Measurements from ENCODE around the gene ATP4A.

Gene ATP4A

DNA sequence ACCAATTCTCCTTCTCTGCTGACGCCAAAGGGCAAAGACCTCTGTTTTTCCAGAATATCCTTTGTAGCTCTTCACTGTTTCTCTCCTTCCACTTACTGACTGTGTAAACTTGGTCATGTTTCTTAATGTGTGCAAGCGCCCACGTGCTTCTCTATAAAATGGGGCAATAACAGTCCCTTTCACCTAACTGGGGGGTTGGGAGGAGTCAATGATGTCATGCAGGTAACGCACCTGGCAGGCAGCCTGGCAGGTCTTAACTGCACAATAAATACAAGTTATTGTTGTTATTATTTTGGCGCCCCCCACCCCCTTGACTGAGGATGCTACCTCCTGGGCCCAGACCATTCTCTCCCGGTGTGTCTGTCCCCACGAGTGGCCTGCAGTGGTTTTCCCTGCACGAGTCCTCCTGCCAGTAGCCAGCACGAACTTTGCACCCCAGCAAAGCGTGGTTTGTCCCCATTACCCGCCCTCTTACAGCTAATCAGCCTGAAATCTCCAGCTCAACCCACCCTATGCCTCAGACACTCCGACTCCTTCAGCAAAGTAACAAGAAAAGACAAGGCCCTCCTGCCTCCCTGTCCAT, 40.6 kb downstream of the ATP4A start:
- no peak for DNase-seq

DNA sequence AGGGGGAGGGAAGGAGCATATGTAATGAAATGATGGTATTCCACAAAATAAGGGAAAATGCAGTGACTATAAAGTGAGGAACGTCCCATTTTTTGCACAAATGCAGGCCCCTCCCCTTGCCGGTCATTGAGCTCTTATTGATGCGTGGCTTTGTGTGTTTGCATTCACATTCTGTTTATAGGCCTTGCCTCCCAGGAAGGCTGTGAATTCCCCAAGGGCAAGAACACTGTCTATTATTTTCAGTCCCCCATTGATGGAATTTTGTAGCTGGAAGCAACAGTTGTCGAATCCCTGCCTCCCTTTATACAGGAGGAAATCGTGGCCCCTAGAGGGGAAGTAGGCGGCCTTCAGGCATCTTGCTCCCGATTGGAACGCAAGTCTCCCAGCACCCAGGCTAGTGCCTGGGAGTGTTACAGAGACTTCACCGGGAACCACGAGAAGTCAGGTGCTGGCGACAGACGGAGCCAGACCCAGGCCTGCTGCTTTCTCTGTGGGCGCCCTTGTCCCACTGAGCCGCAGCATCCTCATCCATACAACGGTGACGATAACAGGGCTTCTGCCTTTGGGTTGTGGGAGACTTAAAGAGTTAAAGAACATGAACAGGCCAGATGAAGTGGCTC, 42.2 kb downstream of the ATP4A start:
- no peak for DNase-seq

DNA sequence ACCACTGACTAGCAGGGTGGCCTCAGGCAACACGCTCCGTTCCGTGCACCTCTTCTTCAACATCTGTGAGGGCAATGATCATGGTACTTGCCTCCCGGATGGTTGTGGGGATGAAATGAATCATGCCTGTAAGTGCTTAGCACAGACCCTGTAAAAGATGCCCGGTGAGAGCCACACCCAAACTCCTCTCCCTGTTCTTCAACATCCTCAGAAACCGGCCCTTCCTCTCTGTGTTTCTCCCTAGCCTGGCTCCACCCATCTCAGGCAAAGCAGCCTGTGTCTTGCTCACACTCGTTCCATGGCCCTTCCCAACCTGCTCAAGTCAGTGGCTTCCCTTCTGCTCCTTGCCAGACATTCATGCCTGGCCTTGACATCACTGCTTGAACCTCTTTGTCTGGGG, 44.2 kb downstream of the ATP4A start:
- no peak for DNase-seq

DNA sequence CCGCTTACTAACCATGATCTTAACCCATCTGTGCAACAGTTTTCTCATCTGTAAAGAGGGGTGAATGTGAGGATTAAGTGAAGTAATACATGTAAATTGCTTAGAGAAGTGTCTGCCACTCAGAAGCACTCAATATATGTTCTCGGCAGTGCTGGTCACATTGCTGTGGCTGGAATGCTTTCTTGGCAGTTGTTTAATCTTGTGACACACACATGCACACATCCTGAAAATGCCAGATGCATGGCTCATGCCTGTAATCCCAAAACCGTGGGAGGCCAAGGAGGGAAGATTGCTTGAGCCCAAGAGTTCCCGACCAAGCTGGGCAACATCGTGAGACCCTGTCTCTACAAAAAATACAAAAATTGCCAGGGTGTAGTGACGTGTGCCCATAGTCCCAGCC, 45.1 kb downstream of the ATP4A start:
- DNase-seq = no peak

DNA sequence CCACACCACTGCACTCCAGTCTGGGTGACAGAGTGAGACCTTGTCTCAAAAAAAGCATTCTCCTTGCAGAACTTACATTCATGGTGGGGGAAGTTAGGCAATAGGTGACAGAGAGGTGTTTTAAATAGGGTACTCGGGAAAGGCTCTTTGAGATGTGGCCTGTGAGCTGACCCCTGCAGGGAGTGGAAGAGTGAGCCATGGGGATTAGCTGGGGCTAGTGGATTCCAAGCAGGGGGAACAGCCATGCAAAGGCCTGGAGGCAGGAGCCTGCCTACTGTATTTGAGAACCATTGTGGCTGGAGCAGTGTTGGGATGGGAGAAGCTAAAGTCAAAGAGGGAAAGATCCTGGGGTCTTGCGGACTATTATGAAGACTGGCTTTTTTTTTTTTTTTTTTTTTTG, 46.1 kb downstream of the ATP4A start:
- DNase-seq = no peak

DNA sequence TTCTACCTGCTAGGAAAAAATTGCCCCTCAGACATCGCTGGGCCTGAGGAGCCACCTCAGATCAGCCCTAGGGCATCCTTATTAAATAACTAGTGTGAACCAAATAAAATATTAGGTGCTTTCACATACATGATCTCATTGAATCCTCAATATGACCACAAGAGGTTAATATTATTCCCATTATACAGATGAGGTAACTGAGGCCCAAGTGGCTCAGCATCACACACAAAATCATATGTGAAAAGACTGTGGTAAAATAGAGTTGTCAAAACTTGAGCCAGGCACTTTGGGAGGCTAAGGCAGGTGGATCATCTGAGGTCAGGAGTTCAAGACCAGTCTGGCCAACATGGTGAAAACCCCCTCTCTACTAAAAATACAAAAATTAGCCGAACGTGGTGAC, 47.1 kb downstream of the ATP4A start:
- no peak for DNase-seq

DNA sequence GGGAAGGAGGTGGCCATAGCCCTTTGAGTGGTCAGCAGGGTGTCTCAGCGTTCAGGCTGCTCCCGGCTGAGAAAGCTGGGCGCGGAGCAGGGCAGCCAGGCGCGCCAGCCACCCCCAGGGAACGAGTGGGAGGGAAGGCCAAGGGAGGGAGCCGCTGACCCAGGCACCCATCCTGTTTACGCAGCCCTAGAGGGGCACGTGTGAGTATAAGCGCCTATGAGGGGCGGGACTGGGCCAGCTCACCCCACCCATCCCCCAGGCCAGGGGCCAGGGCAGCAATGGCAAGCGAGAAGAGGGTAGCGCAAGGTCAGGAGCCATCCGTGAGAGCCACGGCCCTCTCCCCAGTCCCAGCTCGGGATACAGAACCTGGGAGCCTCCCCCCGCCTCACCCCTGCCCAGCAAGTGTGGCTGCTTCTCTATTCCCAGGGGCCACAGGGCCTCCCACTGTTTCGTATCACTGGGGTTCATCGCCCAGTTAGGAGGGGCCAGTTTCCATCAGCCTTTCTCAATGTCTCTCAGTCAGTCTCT, 49.1 kb downstream of the ATP4A start:
- no peak for DNase-seq

DNA sequence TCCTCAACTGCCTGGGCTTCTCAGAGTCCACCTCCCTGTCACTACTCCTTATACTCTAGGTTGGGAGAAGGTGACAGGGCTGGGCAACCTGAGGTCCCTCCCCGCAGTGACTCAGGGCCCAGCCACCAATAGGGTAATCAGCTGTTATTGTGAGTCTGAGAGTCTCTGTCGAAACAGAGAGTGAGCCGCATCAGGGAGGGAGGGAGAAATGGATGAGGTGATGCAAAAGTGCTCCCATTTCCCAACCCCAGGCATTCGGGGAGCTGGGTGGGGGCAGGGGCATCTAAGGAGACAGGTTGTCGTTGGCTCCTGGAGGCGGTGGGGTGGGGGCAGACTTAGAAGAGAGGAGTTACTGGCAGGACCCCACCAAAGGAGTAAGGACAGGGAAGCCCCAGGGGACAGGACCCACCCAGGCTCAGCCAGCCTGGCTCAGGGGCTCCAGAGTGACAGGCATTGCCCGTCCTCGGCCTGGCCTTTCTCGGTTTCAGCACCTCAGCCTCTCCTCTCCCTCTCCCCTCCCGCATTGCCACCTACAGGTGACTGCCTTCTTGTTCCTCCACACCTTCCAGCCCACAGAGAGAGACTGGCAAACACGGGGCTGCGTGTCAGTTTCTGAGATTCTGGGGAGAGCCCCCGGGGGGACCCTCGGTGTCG, 49.7 kb downstream of the ATP4A start, which contains the start of gene DMKN:
DMKN (minus strand) TSS at position 22 of the 654 bp plus-strand sequence. CDS start 174 bp downstream, outside the sequence.
- no peak for DNase-seq

DNA sequence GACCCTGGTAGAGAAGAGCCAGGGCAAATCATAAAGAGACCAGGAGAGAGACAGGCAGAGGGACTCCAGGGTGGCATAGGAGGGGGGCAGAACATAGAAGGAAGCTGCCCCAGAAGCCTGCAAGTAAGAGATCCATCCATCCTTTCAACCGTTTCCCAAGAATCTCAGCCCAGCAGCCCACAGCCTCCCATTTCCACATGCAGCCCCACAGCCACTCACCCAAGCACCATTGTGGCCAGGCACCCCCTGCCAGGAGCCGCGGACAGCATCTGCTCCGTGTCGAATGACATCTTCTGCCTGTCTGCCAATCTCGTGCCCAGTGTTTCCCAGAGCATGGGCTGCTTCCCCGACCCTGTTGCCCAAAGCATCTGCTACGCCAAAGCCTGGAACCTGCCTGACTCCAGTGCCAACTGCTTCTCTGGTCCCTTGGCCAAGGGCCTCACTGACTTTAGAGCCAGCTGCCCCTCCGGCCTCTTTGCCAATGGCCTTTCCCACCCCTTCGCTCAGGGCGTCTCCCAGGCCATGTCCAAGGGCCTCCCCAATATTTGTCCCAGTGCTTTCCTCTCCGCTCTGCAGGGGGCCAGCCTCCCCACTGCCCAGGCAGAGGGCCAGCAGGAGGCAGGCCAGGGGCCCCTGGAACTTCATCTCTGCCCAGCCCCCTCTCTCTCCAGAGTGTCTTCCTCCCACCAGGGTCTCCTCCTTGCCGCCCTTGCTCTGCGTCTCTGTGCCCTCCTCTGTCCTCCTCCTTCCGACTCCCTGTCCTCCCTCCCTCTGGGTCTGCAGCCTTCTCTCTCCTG, 50.4 kb downstream of the ATP4A start:
- no peak for DNase-seq

DNA sequence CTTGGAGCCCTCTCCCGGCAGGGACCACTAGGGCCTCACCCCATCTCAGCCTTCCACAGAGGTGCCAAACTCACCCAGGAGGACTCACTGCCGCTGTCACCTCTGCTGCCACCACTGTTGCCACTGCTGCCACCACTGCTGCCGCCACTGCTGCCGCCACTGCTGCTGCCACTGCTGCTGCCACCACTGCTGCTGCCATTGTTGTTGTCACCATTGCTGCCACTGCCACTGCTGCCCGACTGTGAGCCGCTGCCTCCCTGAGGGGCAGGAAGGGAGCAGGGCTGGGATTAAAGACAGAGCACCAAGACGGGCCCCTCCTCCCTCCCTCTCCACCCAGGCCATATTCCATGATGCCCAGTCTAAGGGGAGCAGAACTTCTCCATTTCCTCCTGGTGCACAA, 52.1 kb downstream of the ATP4A start:
- DNase-seq = no peak

DNA sequence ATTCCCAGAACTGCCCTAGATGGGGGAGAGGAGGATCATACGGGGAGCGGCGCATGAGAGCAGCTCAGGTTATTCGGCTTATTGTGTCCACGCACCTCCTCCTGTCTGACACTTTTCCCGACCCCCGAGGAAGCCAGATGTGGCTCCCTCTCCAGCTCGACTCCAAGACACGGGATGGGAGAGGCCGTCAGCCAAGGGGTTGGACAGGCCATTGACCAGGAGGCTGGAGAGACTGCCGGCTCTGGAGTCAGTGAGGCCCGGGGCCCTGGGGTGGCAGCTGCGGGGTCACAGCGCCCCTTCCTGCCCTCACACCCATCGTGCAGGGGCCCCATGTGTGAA, 52.9 kb downstream of the ATP4A start:
- DNase-seq = no peak

DNA sequence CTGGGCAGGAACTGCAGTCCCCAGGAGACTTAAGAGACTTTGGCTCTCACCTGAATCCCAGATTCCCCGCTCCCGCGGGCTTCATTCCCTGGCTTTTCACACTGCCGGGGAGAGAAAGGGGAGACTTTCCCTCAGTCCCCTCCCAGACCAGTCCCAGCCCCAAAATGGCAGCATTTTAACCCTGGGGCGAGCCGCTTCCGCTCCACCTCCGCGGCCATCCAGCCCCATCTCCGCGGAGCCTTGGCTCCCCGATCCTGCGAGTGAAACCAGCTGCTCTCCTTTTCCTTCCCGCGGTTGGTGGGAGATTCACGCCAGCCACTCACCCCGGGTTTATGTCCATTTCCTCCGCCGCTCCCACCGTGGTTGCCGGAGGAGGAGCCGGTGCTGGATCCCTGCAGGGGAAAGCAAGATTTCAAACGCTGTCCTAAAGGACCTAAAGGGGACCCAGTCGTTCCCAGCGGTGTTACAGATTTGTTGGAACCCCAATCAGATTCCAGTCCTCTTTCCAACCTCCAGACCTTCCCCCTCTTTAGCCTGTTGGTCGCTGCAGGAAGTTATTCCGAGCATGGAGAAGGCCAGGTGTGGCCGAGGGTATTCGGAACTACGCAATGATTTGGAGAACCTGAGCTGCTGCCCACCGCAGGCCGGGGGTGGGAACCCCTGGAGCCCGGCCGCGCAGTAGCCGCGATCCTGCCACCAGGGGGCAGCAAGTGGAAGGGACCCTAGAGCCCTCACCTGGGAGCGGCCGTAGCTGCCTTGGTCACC, 53.4 kb downstream of the ATP4A start:
- peak; percentile 91 for DNase-seq

DNA sequence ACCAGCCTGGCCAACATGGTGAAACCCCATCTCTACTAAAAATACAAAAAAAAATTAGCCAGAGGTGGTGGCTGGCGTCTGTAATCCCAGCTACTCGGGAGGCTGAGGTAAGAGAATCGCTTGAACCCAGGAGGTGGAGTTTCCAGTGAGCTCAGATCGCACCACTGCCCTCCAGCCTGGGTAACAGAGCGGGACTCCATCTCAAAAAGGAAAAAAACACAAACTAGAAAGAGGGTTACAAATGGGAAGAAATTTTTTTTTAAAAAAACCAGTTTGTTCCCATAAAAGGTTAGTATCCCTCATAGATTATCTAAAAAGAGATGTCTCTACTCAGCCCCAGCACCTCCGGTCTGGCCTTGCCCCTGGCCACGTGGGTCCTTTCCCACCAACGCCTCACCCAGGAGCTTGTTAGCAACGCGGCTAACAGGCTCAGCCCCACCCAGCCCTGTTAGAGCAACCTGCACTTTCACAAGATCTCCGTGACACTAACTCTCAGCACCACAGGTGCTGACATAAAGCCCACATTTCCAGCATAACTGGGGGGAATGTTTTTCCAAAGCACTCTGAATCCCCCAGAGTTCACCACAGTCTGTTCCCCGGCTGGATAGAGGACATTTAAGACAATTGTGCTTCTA, 54.3 kb downstream of the ATP4A start:
- peak; percentile 66 for DNase-seq

DNA sequence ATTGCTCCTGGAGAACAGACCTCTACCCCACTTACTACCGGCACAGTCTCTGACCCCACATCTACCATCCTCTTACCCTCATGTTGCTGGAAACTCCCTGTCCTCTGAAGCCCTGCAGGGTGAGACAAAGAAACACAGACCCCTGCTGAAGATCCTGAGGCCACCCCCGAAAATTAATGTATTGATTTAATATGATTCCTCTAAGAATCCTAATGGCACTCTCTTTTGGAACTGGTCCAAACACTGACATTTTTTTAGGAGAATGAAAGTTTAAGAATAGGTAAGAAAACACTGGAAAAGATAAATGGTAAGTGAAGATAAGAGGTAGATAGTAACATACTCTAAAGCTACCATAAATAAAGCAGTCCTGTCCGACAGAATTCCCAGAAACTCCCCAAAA, 55.3 kb downstream of the ATP4A start:
- no peak for DNase-seq

DNA sequence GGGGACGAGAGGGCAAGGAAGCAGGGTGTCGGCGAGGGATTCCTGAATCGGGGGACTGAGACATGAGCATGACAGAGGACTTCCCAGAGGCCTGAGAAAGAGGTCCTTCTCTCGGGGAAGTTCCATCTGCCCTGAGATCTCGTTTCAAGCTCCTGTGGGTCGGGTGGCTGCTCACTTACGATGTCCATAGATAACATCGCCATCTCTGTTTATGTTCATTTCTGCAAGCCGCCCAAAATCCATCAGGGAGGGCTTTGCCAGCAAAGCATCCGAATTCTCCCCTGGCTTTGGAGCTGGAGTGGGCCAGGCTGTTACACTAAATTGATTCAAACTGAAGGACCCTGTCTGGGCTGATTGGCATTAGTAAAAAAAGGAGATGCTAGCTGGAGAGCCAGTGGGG, 55.9 kb downstream of the ATP4A start:
- no peak for DNase-seq

DNA sequence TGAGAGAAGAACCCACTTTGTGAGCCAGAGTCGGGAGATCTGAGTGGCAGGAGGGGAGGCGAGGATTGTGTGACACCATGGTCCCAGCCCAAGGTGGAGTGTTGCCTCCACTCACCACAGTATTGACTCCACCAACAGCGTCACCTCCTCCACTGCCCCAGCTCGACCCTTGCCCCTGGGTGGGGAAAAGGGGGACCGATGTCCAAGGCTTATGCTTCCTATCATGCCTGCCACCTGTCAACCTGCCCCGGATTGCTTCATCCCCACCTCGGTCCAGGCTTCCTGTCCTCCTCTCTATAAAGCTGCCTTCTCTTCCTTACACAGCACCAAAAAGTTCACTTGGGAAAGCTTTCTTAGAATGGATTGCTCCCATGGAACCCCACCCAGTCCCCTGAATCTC, 57.4 kb downstream of the ATP4A start:
- DNase-seq = no peak

DNA sequence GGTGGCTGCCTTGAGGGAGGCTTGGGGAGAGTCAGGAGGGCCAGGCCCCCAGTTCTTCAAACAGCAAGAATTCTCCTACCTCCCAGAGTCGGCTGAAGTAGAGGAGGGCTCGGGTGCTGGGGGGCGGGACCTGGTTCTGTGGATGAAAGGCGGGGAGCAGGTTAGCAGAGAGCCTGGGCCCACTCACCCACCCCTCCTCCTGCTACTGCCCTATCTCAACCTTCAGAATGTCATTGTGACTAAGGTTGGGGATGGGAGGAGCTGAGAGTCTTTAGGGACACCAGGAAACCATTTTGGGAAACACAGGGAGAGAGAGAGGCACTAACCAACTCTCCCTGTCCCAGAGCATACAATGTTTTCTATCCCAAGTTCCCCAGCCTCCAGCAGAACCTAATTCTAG, 60.7 kb downstream of the ATP4A start:
- DNase-seq = no peak

DNA sequence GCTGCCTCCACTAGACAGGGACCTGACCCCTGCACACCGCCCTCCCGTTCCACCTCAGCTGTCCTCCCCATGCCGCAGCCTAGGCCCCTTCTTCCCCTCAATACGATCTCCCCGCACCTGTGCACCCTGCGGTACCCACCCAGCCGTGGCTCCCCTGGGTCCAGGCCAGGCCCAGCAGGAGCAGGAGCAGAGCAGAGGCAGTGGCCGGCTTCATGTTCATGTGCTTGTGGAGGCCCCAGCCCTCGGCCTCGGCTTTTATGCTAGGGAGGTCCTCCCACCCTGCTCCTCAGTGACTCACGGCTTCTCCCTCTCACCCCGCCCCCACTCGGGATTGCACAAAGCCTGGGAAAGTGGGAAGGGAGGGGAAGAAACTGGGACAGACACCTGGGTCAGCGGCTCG, 61.8 kb downstream of the ATP4A start:
- DNase-seq = no peak

DNA sequence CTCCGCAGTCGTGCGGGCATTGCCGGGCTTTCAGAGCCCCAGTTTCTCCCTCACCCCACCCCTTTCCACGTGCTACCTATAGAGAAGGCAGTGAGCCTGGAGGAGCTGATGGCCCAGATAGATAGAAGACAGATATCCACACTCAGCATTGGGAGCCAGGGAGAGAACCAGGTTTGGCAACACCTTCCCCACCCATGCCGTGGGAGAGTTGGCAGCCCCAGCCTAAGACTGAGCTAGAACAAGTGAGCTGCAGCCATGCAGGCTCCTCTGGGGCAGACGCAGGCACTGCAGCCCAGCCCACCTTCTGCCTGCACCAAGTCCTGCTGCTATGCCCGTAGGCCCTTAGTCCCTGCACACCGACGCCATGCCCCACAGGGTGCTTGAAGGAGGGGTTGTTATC, 62.8 kb downstream of the ATP4A start:
- no peak for DNase-seq
